22Rv1 (cell line): ENCODE data around the gene TRIM63.

Experiments
- ZFX ChIP-seq: fragments of 450-650 bp; IDR thresholded peaks from 2 replicates; pipeline ENCODE4 v1.6.1; 2017; ENCODE audit warnings: antibody characterized with exemption, borderline replicate concordance
- TF ChIP-seq, protein P1 (sequence below): fragments of 450-650 bp; IDR thresholded peaks from 2 replicates; pipeline ENCODE4 v1.5.1; 2017; ENCODE audit warnings: mild to moderate bottlenecking

DNA sequence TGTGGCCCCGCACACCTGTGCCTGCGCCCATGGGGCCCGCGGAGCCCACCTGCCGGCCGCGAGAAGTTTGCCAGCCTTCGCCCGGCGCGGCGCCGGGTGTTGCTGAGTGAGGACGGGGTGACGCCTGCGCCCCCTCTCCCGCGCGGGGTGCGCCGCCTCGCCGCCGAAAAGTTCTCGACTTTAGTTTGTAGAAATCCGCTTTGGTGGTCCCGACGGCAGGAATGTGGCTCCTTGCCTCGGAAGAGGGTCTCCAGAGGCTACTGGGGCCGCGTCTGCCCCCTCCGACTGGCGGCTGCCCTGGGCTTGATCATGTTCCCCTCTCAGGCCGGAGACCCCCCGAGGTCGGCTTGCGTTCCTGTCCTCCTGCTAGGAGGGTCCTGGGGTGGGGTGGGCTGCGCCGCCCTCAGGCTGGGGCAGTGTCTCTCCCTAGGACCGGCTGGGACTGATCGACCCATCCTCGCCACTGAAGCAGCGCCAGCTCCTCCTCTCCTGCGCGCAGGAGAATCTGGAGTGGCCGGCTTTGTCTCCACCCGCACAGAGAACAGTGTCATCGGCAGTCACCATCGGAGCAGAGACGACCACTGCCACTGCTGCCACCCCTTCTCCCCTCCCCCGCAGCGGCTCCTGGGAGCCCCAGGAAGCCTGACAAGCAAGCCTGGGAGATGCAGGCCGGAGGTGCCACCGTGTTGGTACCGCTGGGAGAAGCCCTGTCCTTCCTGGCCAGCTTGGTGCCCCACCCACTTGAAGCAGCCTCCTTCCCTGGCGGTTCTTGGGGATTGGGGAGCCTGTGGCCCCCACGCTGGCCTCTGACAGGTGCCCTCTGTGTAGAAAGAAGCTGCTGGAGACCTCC lies 21.0 kb downstream of the TRIM63 start:
- TF ChIP-seq, protein P1, sequence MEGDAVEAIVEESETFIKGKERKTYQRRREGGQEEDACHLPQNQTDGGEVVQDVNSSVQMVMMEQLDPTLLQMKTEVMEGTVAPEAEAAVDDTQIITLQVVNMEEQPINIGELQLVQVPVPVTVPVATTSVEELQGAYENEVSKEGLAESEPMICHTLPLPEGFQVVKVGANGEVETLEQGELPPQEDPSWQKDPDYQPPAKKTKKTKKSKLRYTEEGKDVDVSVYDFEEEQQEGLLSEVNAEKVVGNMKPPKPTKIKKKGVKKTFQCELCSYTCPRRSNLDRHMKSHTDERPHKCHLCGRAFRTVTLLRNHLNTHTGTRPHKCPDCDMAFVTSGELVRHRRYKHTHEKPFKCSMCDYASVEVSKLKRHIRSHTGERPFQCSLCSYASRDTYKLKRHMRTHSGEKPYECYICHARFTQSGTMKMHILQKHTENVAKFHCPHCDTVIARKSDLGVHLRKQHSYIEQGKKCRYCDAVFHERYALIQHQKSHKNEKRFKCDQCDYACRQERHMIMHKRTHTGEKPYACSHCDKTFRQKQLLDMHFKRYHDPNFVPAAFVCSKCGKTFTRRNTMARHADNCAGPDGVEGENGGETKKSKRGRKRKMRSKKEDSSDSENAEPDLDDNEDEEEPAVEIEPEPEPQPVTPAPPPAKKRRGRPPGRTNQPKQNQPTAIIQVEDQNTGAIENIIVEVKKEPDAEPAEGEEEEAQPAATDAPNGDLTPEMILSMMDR: no peak
- no peak for TF ChIP-seq ZFX
